Gastrocnemius medialis (tissue), 4 donors: ENCODE data around the gene KANSL1. TPM values are rescaled to one million over a fixed set of nuclear protein-coding genes. Genes with fewer than 3 reads are reported as not detected.

ENCODE experiments used
- ATAC-seq, 2 donors: fragments of 150-250 bp; one replicate each; pipeline ENCODE4 v1.9.1; 2016
- DNase-seq, 2 donors: peaks; one replicate each; pipeline ENCODE4 v3.0.0-alpha.2; 2019
- H3K27ac ChIP-seq, 4 donors: fragments of 200-600 bp; sonication (generic); 1 replicate in 1 of 4; 2 replicates in 3 of 4; pipeline ENCODE4 v1.5.1; 2016 to 2018; ENCODE audit warnings: mild to moderate bottlenecking in 2 of 4, moderate library complexity in 1 of 4
- H3K27me3 ChIP-seq, 3 donors: fragments of 200-600 bp; sonication (generic) in 2 of 3; 1 replicate in 1 of 3; 2 replicates in 2 of 3; pipeline versions ENCODE4 v1.5.1 to v1.6.0; 2016 to 2019; ENCODE audit warnings: mild to moderate bottlenecking in 1 of 3, moderate library complexity in 1 of 3
- H3K36me3 ChIP-seq, 2 donors: fragments of 200-600 bp; sonication (generic) in 1 of 2; one replicate each; pipeline ENCODE4 v1.5.1; 2017 to 2018
- H3K4me1 ChIP-seq, 2 donors: fragments of 200-600 bp; sonication (generic) in 1 of 2; one replicate each; pipeline ENCODE4 v1.5.1; 2016 to 2017; ENCODE audit warnings: mild to moderate bottlenecking in 2 of 2
- H3K4me3 ChIP-seq, 4 donors: fragments of 200-600 bp; sonication (generic) in 3 of 4; 1 replicate in 1 of 4; 2 replicates in 3 of 4; pipeline ENCODE4 v1.5.1; 2016 to 2019; ENCODE audit warnings: mild to moderate bottlenecking in 2 of 4
- H3K9me3 ChIP-seq, 3 donors: fragments of 200-600 bp; sonication (generic) in 2 of 3; 1 replicate in 1 of 3; 2 replicates in 2 of 3; pipeline ENCODE4 v1.5.1; 2016 to 2019
- POLR2A ChIP-seq, 2 donors: fragments of 450-650 bp; IDR thresholded peaks; one replicate each; pipeline ENCODE4 v1.6.1; 2017; ENCODE audit warnings: antibody characterized with exemption in 2 of 2, mild to moderate bottlenecking in 2 of 2, moderate library complexity in 2 of 2
- in situ Hi-C, 4 donors: fragments of 200-750 bp; cut with MboI; loops; one replicate each; pipeline versions ENCODE4 v1.15.0 to v1.8.0; 2017; ENCODE audit warnings: low sequenced_read_pairs in 4 of 4
- intact Hi-C: fragments of 100-400 bp; cut with DNase I; formaldehyde crosslinking; loops from one replicate; pipeline ENCODE4 v1.15.1; 2023; ENCODE audit warnings: low total_unique reads
- total RNA-seq, 4 donors: library from RNA; depleted of rRNA; stranded (reverse); fragments of >200 nt; gene quantifications; one replicate each; pipeline versions ENCODE4 v1.1.0 to v1.2.3, GENCODE V29; 2016
- TF ChIP-seq, protein P1 (sequence below), 5 experiments: fragments of 450-650 bp in 3 of 5; fragments of 200-600 bp in 2 of 5; sonication (generic) in 2 of 5; IDR thresholded peaks in 4 of 5; conservative IDR thresholded peaks in 1 of 5; 1 replicate in 4 of 5; 2 replicates in 1 of 5; pipeline ENCODE4 v1.5.1; 2016 to 2019; ENCODE audit warnings: antibody characterized with exemption in 5 of 5, mild to moderate bottlenecking in 3 of 5, moderate library complexity in 3 of 5

Gene KANSL1
- total RNA-seq, 4 donors from 2014 or later: 19.9 to 35.9 (median 31.2) TPM

DNA sequence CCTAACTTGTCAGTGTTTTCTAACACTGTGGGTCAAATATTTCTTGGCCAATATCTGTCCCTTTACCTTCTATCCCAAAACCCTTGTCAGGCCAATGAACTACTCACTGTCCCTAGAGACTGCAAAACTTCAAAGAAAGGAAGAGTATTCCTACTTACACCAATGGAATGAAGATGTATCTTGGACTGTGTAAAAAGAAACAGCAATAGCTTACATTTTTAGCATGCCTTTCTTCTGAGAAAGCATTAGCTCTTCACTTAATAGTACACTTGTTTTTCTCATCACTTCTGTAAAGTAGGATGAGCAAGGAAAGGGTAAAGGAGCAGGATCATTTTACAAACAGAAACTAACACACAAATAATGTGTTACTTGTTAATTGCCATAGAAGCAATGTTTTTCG is 120.2 kb downstream of the KANSL1 start:
- Histone ChIP-seq H3K9me3 (no peaks in the 10 kb centered on the region), H3K36me3 (no peaks in the 10 kb centered on the region), H3K4me1 (peaks cover 36 to 49% of the 10 kb centered on the region in 2 donors), H3K27me3 (no peaks in the 10 kb centered on the region), H3K27ac (peak overlapping the region in 2 of 4 donors; percentile 48 to 53), H3K4me3 (no peak overlapping the region)
- in situ Hi-C loops (no loop called here), intact Hi-C loops (no loop called here)
- TF ChIP-seq POLR2A (IDR thresholded peaks at IDR 0.05): no peak
- ATAC-seq (no peak), DNase-seq (no peak)

GRCh38 chr17:46071796-46072195 is 121.4 kb downstream of the KANSL1 start:
- TF ChIP-seq, protein P1, sequence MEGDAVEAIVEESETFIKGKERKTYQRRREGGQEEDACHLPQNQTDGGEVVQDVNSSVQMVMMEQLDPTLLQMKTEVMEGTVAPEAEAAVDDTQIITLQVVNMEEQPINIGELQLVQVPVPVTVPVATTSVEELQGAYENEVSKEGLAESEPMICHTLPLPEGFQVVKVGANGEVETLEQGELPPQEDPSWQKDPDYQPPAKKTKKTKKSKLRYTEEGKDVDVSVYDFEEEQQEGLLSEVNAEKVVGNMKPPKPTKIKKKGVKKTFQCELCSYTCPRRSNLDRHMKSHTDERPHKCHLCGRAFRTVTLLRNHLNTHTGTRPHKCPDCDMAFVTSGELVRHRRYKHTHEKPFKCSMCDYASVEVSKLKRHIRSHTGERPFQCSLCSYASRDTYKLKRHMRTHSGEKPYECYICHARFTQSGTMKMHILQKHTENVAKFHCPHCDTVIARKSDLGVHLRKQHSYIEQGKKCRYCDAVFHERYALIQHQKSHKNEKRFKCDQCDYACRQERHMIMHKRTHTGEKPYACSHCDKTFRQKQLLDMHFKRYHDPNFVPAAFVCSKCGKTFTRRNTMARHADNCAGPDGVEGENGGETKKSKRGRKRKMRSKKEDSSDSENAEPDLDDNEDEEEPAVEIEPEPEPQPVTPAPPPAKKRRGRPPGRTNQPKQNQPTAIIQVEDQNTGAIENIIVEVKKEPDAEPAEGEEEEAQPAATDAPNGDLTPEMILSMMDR (IDR thresholded peaks at IDR 0.05 in 4 of 5, conservative IDR thresholded peaks at IDR 0.05 in 1 of 5): no peak
- TF ChIP-seq POLR2A (IDR thresholded peaks at IDR 0.05): no peak
- in situ Hi-C loops: no loop called here
- no peak overlapping the region for H3K4me3 ChIP-seq
- H3K4me1 ChIP-seq: peaks cover 34 to 47% of the 10 kb centered on the region in 2 donors
- peak overlapping the region in 3 of 4 donors; percentile 14 to 53 (median 48) for H3K27ac ChIP-seq
- H3K9me3 ChIP-seq: no peaks in the 10 kb centered on the region
- peak in 1 of 2 donors; percentile 27 for ATAC-seq
- no peaks in the 10 kb centered on the region for H3K27me3 ChIP-seq
- no peak for DNase-seq
- intact Hi-C loops: no loop called here
- no peaks in the 10 kb centered on the region for H3K36me3 ChIP-seq

- H3K9me3 ChIP-seq: no peaks in the 10 kb centered on the region
- no peaks in the 10 kb centered on the region for H3K27me3 ChIP-seq
- TF ChIP-seq, protein P1 (IDR thresholded peaks at IDR 0.05 in 4 of 5, conservative IDR thresholded peaks at IDR 0.05 in 1 of 5): no peak
- no peak for TF ChIP-seq POLR2A (IDR thresholded peaks at IDR 0.05)
- intact Hi-C loops: loop anchor here (5.0 kb wide), 1 partner anchor 98 kb away; no protein-coding TSS in a partner anchor
- peaks cover 0 to 25% of the 10 kb centered on the region in 2 donors for H3K36me3 ChIP-seq
- ATAC-seq (no peak), DNase-seq (no peak)
- H3K27ac ChIP-seq: peak overlapping the region in 3 of 4 donors; percentile 65 to 70 (median 69)
- H3K4me3 ChIP-seq: no peak overlapping the region
- peaks cover 17 to 28% of the 10 kb centered on the region in 2 donors for H3K4me1 ChIP-seq
- in situ Hi-C loops: no loop called here
These were observed 128.8 kb downstream of the KANSL1 start for GRCh38 chr17:46064460-46064859.

GRCh38 chr17:46063241-46063640 is 130.0 kb downstream of the KANSL1 start:
- Histone ChIP-seq H3K27ac (peak overlapping the region; percentile 53 to 70 (median 67)), H3K36me3 (peaks cover 0 to 25% of the 10 kb centered on the region in 2 donors), H3K4me1 (peaks cover 19 to 28% of the 10 kb centered on the region in 2 donors), H3K27me3 (no peaks in the 10 kb centered on the region), H3K4me3 (no peak overlapping the region), H3K9me3 (no peaks in the 10 kb centered on the region)
- intact Hi-C loops: loop anchor here (5.0 kb wide), 1 partner anchor 99 kb away; no protein-coding TSS in a partner anchor
- in situ Hi-C loops: no loop called here
- no peak for TF ChIP-seq POLR2A (IDR thresholded peaks at IDR 0.05)
- TF ChIP-seq, protein P1 (IDR thresholded peaks at IDR 0.05 in 4 of 5, conservative IDR thresholded peaks at IDR 0.05 in 1 of 5): no peak
- peak; percentile 26 to 52 for DNase-seq
- ATAC-seq: peak; percentile 92 to 96

GRCh38 chr17:46061435-46061834 is 131.8 kb downstream of the KANSL1 start:
- H3K9me3 ChIP-seq: no peaks in the 10 kb centered on the region
- no peaks in the 10 kb centered on the region for H3K27me3 ChIP-seq
- intact Hi-C loops (loop anchor here (5.0 kb wide), 1 partner anchor 101 kb away; no protein-coding TSS in a partner anchor), in situ Hi-C loops (no loop called here)
- peak overlapping the region in 3 of 4 donors; percentile 16 to 41 (median 20) for H3K27ac ChIP-seq
- H3K4me1 ChIP-seq: peaks cover 32 to 38% of the 10 kb centered on the region in 2 donors
- no peak overlapping the region for H3K4me3 ChIP-seq
- DNase-seq (no peak), ATAC-seq (no peak)
- no peak for TF ChIP-seq POLR2A (IDR thresholded peaks at IDR 0.05)
- TF ChIP-seq, protein P1 (IDR thresholded peaks at IDR 0.05 in 4 of 5, conservative IDR thresholded peaks at IDR 0.05 in 1 of 5): peak in 1 of 5 experiments; percentile 31
- H3K36me3 ChIP-seq: peaks cover 0 to 22% of the 10 kb centered on the region in 2 donors
